K562 (cell line): Measurements from ENCODE around the gene IRF8. TPM values are rescaled to one million over a fixed set of nuclear protein-coding genes. Genes with fewer than 3 reads are reported as not detected.
A peak's percentile ranks its signal among the peaks of the same experiment; 100 is the strongest.
"Not testable (repeated sequence)": the region's sequence is repeated elsewhere in the genome, so short reads cannot be mapped to it uniquely, and the experiment has no call there.

Source experiments
- ATAC-seq: fragments of 200-7000 bp; cut with Tn5 transposase; 3 replicates; pipeline ENCODE4 v1.9.1; 2020; ENCODE audit warnings: moderate library complexity
- BruUV-seq: library from RNA; stranded (reverse); fragments of 400-500 nt; replicated peaks from 2 replicates; lab custom pipeline; 2021; lab: Mats Ljungman, UMichigan
- CTCF ChIA-PET: fragments of 300-600 bp; formaldehyde crosslinking; extraction: SDS; loops from one replicate; lab custom pipeline; 2021; ENCODE audit warnings: low intra/inter-chr PET ratio; lab: Yijun Ruan, JAX
- POLR2A ChIA-PET: fragments of 300-600, 350-650 bp; sonication (Branson Sonifier 250); formaldehyde crosslinking; extraction: SDS; loops from one replicate; lab custom pipeline; 2021; ENCODE audit warnings: antibody characterized with exemption, inconsistent platforms; lab: Yijun Ruan, JAX
- DNase-seq, 4 experiments: peaks; one replicate each; pipeline versions ENCODE4 v3.0.0 to v3.0.0-alpha.2; 2011 to 2018; ENCODE audit warnings: low spot score in 3 of 4, mixed read lengths in 3 of 4; ENCODE audit errors: extremely low read depth in 1 of 4
- FAIRE-seq: peaks from 2 replicates; lab custom pipeline; 2011; peaks lifted over from hg19 to GRCh38; lab: Jason Lieb, UNC
- H2AFZ ChIP-seq: 2 replicates; pipeline ENCODE4 v1.6.0; 2011; ENCODE audit warnings: low read depth, low read length, control low read depth, inconsistent platforms
- H3K27ac ChIP-seq: fragments of 200-600 bp; 3 replicates; pipeline ENCODE4 v1.8.0; 2011; ENCODE audit warnings: low read depth, mild to moderate bottlenecking, control low read depth, inconsistent platforms, low read length, moderate library complexity, mixed read lengths; ENCODE audit errors: extremely low read depth
- H3K27me3 ChIP-seq, 2 experiments: fragments of 300-600 bp in 1 of 2; 2 replicates in 1 of 2; 3 replicates in 1 of 2; pipeline versions ENCODE4 v1.6.0 to v1.8.0; 2011; ENCODE audit warnings: inconsistent platforms in 2 of 2, low read length in 2 of 2, mild to moderate bottlenecking in 1 of 2, mixed read lengths in 1 of 2, moderate library complexity in 1 of 2; ENCODE audit not compliant: control insufficient read depth in 2 of 2, insufficient read depth in 2 of 2
- H3K36me3 ChIP-seq: fragments of 300-600 bp; 3 replicates; pipeline ENCODE4 v1.8.0; 2011; ENCODE audit warnings: mild to moderate bottlenecking, low read length, inconsistent platforms; ENCODE audit not compliant: control insufficient read depth, insufficient read depth
- H3K4me1 ChIP-seq, 2 experiments: fragments of 200-600 bp in 1 of 2; replicated peaks in 1 of 2; 2 replicates in 1 of 2; 3 replicates in 1 of 2; pipeline versions ENCODE4 v1.5.1 to v1.8.0; 2011; ENCODE audit warnings: inconsistent platforms in 2 of 2, low read length in 2 of 2, mild to moderate bottlenecking in 1 of 2, mixed read lengths in 1 of 2, moderate library complexity in 1 of 2; ENCODE audit not compliant: control insufficient read depth in 2 of 2, insufficient read depth in 2 of 2
- H3K4me2 ChIP-seq: 2 replicates; pipeline ENCODE4 v1.6.1; 2011; ENCODE audit warnings: low read length, control low read depth, inconsistent platforms, mixed read lengths; ENCODE audit not compliant: insufficient read depth
- H3K4me3 ChIP-seq: fragments of 200-600 bp; sonication (generic), shearing (Covaris generic); 2 replicates; pipeline ENCODE4 v1.5.1; 2016; ENCODE audit warnings: control low read depth, inconsistent platforms
- H3K79me2 ChIP-seq: fragments of 200-600 bp; 3 replicates; pipeline ENCODE4 v1.8.0; 2011; ENCODE audit warnings: low read length, inconsistent platforms; ENCODE audit not compliant: control insufficient read depth, insufficient read depth
- H3K9ac ChIP-seq, 2 experiments: 2 replicates each; pipeline versions ENCODE4 v1.6.0 to v1.6.1; 2011; ENCODE audit warnings: low read depth in 2 of 2, low read length in 2 of 2, control low read depth in 1 of 2, inconsistent platforms in 1 of 2, mild to moderate bottlenecking in 1 of 2, mixed read lengths in 1 of 2; ENCODE audit not compliant: insufficient read depth in 1 of 2
- H3K9me1 ChIP-seq: one replicate; pipeline ENCODE4 v1.6.0; 2011; ENCODE audit warnings: inconsistent platforms, mild to moderate bottlenecking, low read length, moderate library complexity; ENCODE audit not compliant: control insufficient read depth, insufficient read depth
- H3K9me3 ChIP-seq: replicated peaks from 2 replicates; pipeline ENCODE4 v1.5.1; 2011; ENCODE audit warnings: low read depth, low read length, inconsistent platforms; ENCODE audit not compliant: control insufficient read depth, insufficient read depth
- H4K20me1 ChIP-seq: replicated peaks from 2 replicates; pipeline ENCODE4 v1.6.1; 2011; ENCODE audit warnings: low read length, inconsistent platforms, mixed read lengths; ENCODE audit not compliant: control insufficient read depth, insufficient read depth
- AFF1 ChIP-seq, 2 experiments: fragments of 450-650 bp; IDR thresholded peaks; 2 replicates each; pipeline ENCODE4 v1.6.1; 2018; ENCODE audit warnings: mild to moderate bottlenecking in 2 of 2, low read depth in 1 of 2; ENCODE audit not compliant: partially characterized antibody in 2 of 2
- CEBPB ChIP-seq: fragments of 450-650 bp; IDR thresholded peaks from 2 replicates; pipeline ENCODE4 v1.6.1; 2016; ENCODE audit warnings: missing genetic modification characterization, missing compliant biosample characterization
- CEBPG ChIP-seq, 3 experiments: fragments of 200-800 bp in 1 of 3; sonication (Bioruptor generic) in 1 of 3; sonication (generic) in 1 of 3; formaldehyde crosslinking in 1 of 3; IDR thresholded peaks in 2 of 3; conservative IDR thresholded peaks in 1 of 3; 2 replicates each; pipeline versions ENCODE4 v1.6.1 to v1.8.0; 2016 to 2022; ENCODE audit warnings: missing compliant biosample characterization in 2 of 3, missing genetic modification characterization in 2 of 3, mild to moderate bottlenecking in 1 of 3, missing genetic modification reagents in 1 of 3
- WGBS: fragments of 100-300 bp; shearing (Covaris generic); methylation state at CpG from one replicate; pipeline ENCODE4 v1.1.6; 2016; ENCODE audit warnings: low coverage, mixed read lengths; ENCODE audit not compliant: insufficient coverage; ENCODE audit errors: missing lambda C conversion rate; 5-methylcytosine and 5-hydroxymethylcytosine counted together
- in situ Hi-C: fragments of 300-500 bp; cut with MboI; formaldehyde crosslinking; loops from 4 replicates; pipeline ENCODE4 v1.15.0; 2018; ENCODE audit warnings: inconsistent platforms, mixed read lengths
- intact Hi-C: fragments of 100-400 bp; cut with micrococcal nuclease; formaldehyde crosslinking; loops from 2 replicates; pipeline ENCODE4 v1.14.2; 2022
- polyA plus RNA-seq, 8 experiments: library from polyadenylated mRNA; depleted of rRNA in 4 of 8; stranded (reverse) in 5 of 8; unstranded in 3 of 8; fragments of >200 nt; fragmentation: Nextera tagmentation in 2 of 8; fragmentation: Illumina TruSeq in 1 of 8; extraction: Ambion mirVana in 2 of 8; extraction: Trizol in 1 of 8; gene quantifications; 2 replicates each; pipeline versions ENCODE4 v1.2.1 to v1.2.3, GENCODE V29; 2011 to 2014; ENCODE audit warnings: inconsistent platforms in 1 of 8, missing spikeins in 1 of 8
- total RNA-seq, 7 experiments: library from RNA; depleted of rRNA in 6 of 7; stranded (reverse); fragments of >200 nt in 6 of 7; fragmentation: Illumina TruSeq in 2 of 7; extraction: Trizol in 2 of 7; gene quantifications; 2 replicates each; pipeline versions ENCODE4 v1.2.1 to v1.2.3, GENCODE V29; 2011 to 2021; ENCODE audit warnings: low replicate concordance in 1 of 7

Gene IRF8
- total and polyA plus RNA-seq, 9 of the 15 experiments (the other 6 are each of a cell fraction or from before 2014, with no cell fraction given): 0.01 to 0.98 TPM; not detected in 7

GRCh38 chr16:85858571-85858970 is 40.4 kb upstream of the IRF8 start:
- WGBS: 5% methylated on average over 6 of the region's 7 CpGs
- H3K9me1 ChIP-seq, H3K4me1 ChIP-seq, H3K36me3 ChIP-seq, intact Hi-C loops, ATAC-seq, FAIRE-seq, in situ Hi-C loops, H3K9ac ChIP-seq, H3K4me2 ChIP-seq, H3K79me2 ChIP-seq, H3K4me3 ChIP-seq, BruUV-seq, DNase-seq, H2AFZ ChIP-seq, H4K20me1 ChIP-seq, H3K27ac ChIP-seq, H3K9me3 ChIP-seq, CTCF ChIA-PET, POLR2A ChIA-PET: not testable (repeated sequence)
- TF ChIP-seq CEBPG (CRISPR knock-in tag; IDR thresholded peaks at IDR 0.05): peak; percentile 55; the same call in 1 of the 2 replicates
- TF ChIP-seq CEBPG (tag; conservative IDR thresholded peaks at IDR 0.05 in 1 of 2, IDR thresholded peaks at IDR 0.05 in 1 of 2): peak; percentile 69 to 78
- peak; percentile 94 for TF ChIP-seq CEBPB (tag)
- peaks cover 23 to 54% of the 10 kb centered on the region in 2 experiments; a peak in 4 of 5 replicates for H3K27me3 ChIP-seq

GRCh38 chr16:85858984-85859817 is 39.8 kb upstream of the IRF8 start:
- Histone ChIP-seq H3K79me2 (no peaks in the 10 kb centered on the region), H3K9me1 (no peaks in the 10 kb centered on the region), H3K9me3 (no peaks in the 10 kb centered on the region), H2AFZ (no peak overlapping the region), H3K4me1 (no peaks in the 10 kb centered on the region), H3K27ac (no peak overlapping the region), H3K27me3 (peaks cover 23 to 54% of the 10 kb centered on the region in 2 experiments; a peak in 4 of 5 replicates), H3K4me3 (no peak overlapping the region), H3K4me2 (no peak overlapping the region), H4K20me1 (0 out of 2 replicates have a peak, but pooled peaks cover 3% of the 10 kb centered on the region), H3K9ac (no peak overlapping the region), H3K36me3 (no peaks in the 10 kb centered on the region)
- FAIRE-seq (no peak), DNase-seq (no peak), ATAC-seq (no peak)
- BruUV-seq: no TSS peak
- no peak for TF ChIP-seq AFF1 (IDR thresholded peaks at IDR 0.05; ENCODE audit: low read depth in 1 of 2, partially characterized antibody in 2 of 2)
- TF ChIP-seq CEBPG (CRISPR knock-in tag; IDR thresholded peaks at IDR 0.05): no peak
- 0 out of 4 replicates have a peak, but pooled peaks of 1 of the 2 experiments have one; percentile 7 for TF ChIP-seq CEBPG (tag; conservative IDR thresholded peaks at IDR 0.05 in 1 of 2, IDR thresholded peaks at IDR 0.05 in 1 of 2)
- TF ChIP-seq CEBPB (tag): peak; percentile 41
- ChIA-PET POLR2A (interaction anchor here (0.6 kb wide), 1 partner anchor 85 kb away, joined by 3 read pairs; no protein-coding TSS in a partner anchor), CTCF (no interaction called here)
- in situ Hi-C loops: no loop called here
- intact Hi-C loops: no loop called here
- 2% methylated on average over 14 of the region's 16 CpGs for WGBS
